HG03378 (cell line): Measurements from ENCODE around the gene FBXO33.

Experiments used
- ATAC-seq: cut with Tn5 transposase; IDR thresholded peaks from one replicate; pipeline ENCODE4 v1.9.1; 2021; ENCODE audit warnings: mild to moderate bottlenecking, moderate library complexity; ENCODE audit not compliant: unreplicated experiment

The FBXO33 gene

GRCh38 chr14:39432179-39432618 lies at the start of gene FBXO33:
Gene FBXO33 (minus strand): TSS chr14:39432433. CDS start chr14:39432162, 271 bp downstream.
- ATAC-seq = peak; percentile 74

DNA sequence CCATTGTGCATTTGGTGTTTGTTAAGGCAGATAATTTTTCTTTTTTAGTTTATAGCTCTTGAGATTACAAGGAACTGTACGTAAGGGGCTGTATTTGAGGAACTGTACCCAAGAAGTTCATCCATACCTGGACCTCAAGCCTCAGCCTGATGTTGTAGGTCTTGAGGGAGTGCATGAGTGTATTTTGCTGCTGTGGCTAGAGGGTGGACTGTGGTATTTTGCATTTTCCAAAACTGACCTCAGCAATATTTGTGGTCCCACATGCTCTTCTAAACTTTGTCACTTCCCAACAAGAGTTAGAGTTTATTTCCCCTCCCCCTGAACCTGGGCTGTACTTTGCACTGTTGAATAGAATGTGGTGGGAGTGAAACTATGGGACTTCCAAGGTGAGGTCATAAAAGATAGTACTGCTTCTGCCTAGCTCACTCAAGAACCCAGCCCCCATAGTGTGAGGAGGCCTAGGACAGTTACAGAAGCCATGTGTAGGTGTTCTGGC lies 42.2 kb upstream of the FBXO33 start:
- ATAC-seq = peak; percentile 96

- no peak for ATAC-seq
Observed at GRCh38 chr14:39472078-39472477, 39.8 kb upstream of the FBXO33 start.

GRCh38 chr14:39469094-39469710 lies 37.0 kb upstream of the FBXO33 start:
- ATAC-seq = peak; percentile 98

- no peak for ATAC-seq
Observed at GRCh38 chr14:39467889-39468524, 35.8 kb upstream of the FBXO33 start.

DNA sequence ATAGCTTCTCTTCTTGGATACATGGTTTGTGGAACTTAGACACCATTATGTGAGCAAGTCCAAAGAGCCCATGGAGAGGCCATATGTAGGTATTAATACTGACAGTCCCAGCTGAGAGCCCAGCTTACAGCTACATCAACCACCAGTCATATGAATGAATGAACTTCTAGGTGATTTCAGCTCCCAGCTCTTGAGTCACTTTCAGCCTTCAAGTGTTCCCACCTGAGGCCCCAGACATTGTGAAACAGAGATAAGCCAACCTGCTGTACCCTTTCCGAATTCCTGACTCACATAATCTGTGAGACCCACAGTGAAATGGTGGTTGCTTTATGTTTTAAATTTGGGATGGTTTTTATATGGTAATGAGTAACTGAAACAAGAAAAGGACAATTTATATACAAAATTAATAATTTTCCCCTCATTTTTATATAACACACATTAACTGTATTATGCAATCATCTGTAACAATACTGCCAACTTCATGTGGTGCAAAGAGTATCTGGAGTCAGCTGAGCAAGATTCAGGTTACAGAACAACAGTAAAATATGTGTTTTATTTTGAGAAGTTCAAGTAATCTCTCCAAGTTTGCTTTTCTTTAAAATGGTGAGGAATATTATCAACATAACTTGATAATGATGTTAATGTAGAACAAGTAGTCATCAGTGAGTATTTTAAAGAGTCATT lies 27.7 kb upstream of the FBXO33 start:
- ATAC-seq = no peak

DNA sequence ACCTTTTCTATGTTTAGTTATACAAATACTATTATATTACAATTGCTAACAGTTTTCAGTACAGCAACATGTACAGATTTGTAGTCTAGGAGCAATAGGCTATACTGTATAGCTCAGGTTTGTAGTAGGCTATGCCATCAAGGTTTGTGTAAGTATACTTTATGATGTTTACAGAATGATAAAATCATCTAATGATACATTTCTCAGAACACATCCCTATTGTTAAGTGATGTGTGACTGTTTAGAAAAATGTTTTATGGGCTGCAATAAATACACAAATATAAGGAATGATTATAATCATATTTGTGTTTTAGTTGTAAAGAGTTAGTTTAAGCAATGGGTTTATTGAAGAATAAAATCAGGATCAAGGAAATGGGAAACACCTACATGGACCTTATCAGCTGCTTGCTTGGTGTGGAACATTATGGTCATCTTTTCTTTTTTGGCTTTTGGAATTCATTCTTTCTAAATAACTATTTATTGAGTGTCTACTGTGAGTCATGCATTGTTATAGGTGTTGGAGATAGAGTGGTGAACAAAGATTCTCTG lies 24.5 kb upstream of the FBXO33 start:
- no peak for ATAC-seq

DNA sequence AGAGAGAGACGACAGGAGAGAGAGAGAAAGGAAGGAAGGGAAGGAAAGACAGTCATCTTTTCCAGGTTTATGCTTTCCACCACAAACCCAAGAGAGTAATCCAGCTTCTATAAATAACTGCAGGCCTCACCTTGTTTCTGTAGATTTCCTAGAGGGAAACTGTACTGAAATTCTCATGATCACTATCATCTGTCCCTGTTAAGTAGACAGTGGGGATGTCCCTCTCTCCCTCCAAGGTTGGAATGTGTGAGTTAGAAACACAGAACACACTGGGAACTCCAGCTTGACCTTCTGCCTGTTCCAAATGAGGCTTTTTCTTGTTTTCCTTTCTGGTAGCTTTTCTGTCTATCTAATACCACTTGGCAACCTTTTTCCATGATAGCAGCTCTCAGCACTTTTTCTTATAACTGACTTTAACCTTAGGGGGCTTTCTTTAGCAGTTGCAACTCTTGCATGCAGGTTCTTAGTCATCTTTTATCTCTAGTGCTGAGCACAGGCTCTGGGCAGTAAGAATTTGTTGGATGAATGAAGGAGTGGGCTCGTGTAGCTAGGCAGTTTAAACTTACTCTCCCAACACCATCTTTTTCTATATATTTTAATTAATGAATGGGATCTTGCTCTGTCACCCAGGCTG lies 22.8 kb upstream of the FBXO33 start:
- ATAC-seq = no peak

DNA sequence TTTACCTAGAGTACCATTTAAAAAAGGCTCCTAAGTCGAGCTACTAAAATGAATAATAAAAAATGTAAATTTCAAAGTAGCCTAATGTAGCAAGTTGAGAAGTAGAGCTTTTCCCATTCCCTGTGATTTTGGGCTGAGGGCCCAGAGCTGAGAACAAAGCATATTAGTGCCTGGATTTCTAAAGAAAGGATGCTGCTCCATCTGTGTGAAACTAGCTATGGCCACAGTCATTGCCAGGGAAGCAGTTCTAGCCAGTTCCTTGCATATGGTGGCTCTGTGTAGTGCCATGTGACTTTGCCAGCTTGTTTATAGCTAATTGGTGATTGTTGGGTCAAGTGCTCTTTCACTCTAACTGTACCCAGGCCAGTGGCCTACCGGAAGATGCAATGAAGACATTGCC lies 20.4 kb upstream of the FBXO33 start:
- ATAC-seq = no peak

DNA sequence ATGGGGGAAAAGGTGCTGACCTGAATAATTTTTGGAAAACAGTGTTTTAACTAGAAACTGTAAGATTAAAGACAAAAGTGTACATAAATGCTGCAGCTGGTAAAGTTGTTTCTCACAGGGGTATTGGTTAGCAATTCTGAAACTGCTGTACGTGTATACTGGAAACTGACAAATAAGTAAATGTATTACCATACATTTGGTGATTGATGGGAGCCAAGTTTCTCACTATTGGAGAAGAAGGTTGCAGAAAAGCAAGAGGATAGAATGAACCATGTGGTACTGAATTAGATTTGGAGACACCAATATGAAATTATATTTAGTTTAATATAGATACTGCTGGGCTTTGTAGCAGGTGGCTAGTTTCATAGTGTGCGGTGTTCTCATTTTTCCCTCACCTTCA lies 19.6 kb upstream of the FBXO33 start:
- ATAC-seq = peak; percentile 60

DNA sequence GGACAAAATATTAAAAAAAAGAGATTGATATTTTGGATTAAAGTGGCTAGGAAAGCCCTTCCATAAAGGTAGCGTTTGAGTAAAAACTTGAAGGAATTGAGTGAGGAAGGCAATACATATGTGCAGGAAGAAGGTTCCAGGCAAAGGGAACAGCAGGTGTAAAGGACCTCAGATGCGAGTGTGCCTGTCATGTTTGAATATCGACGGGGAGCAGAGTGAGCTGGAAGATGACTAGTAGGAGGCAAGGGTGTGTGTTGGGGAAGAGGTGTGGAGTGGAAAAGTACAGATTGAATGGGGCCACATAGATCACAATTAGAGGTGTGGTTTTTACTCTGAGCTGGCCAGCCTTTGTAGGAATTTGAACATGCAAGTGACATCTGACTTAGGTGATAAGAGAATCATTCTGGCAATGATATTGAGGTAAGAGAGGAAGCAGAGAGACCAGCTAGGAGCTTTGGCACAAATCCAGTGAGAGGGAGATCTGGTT lies 15.0 kb upstream of the FBXO33 start:
- ATAC-seq = no peak

DNA sequence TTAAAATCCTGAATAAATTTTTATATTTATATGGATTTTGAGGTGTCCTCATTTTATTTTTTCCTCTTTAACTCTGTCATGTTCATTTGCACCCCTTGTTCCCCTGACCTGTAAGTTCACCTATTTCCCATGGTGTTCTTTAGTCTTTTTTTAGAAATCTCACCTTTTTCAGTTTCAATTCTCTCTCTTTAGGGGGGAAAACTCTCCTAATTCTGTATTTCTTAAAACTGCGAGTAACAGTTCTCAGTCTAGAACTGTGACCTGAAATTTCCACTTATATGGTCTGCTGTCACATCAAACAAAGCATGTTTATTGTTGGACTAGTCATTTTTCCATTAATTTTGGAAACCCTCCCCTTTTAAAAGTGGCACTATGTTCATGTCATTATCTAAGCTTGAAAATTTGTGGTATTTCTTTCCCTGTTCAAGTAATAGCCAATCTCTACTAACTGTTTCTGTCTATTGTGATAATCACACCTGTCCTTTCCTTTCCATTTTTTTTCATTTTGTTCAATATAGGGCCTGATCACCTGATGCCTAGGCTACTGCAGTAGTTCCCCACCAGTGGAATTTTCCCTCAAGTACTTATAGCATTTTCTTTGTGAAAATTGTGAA lies 14.0 kb upstream of the FBXO33 start:
- ATAC-seq = peak; percentile 65

GRCh38 chr14:39442293-39442692 lies 10.1 kb upstream of the FBXO33 start:
- no peak for ATAC-seq

DNA sequence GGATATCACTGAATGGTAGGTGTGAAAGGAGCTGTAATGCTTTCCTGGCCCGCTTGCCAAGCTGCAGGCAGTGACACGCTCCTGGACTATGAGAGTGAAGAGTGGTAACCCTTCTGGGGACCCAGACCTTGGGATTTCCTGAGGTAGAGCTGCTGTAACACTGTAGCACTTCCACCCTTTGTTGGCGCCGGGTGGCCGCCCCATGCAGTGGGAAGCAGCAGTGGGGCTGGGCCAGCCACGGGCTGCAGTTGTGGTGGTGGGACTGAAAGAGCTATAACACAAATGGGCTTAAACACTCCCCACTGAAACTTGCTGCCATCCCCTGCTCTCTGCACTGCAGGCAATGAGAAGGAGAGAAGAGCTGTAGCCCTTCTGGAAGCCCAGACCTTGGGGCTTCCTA lies 9.6 kb upstream of the FBXO33 start:
- ATAC-seq = no peak

GRCh38 chr14:39440975-39441374 lies 8.7 kb upstream of the FBXO33 start:
- ATAC-seq = no peak

DNA sequence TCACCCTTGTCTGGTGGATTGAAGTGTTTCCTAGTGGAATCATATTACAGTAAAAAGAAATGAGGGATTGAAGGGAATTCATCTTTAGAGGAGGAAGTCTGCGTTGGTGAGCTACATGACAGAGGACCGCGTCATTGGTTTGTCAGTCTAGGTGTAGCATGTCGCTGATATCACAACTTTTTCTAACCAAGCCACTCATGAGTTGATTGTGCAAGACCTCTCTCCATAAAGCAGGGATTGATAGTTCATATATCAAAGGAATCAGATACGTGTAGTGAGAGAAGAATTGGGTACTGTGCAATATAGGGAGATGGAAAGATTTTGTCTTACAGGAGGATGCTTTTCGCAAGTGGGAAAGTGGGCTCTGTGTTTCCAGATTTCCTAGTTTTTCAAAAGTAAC lies 3.0 kb upstream of the FBXO33 start:
- no peak for ATAC-seq

- ATAC-seq = no peak
Observed at GRCh38 chr14:39434401-39434800, 2.2 kb upstream of the FBXO33 start.

DNA sequence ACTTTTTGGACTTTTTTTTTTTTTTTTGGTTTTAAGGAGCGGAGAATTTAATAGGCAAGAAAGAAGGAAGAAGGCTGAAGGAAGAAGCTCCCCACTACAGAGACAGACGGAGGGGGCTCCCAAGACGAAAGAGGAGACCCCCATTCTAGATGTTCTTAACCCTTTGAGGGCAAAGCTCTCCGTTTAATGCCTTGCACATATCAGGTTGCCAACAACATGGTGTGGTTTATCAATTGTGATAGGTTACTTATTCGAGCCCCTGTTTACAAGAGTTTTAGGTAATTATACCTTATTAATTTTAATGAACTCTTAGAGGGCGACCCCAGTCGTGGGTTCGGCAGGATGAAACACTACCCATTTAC lies 1.2 kb upstream of the FBXO33 start:
- no peak for ATAC-seq

DNA sequence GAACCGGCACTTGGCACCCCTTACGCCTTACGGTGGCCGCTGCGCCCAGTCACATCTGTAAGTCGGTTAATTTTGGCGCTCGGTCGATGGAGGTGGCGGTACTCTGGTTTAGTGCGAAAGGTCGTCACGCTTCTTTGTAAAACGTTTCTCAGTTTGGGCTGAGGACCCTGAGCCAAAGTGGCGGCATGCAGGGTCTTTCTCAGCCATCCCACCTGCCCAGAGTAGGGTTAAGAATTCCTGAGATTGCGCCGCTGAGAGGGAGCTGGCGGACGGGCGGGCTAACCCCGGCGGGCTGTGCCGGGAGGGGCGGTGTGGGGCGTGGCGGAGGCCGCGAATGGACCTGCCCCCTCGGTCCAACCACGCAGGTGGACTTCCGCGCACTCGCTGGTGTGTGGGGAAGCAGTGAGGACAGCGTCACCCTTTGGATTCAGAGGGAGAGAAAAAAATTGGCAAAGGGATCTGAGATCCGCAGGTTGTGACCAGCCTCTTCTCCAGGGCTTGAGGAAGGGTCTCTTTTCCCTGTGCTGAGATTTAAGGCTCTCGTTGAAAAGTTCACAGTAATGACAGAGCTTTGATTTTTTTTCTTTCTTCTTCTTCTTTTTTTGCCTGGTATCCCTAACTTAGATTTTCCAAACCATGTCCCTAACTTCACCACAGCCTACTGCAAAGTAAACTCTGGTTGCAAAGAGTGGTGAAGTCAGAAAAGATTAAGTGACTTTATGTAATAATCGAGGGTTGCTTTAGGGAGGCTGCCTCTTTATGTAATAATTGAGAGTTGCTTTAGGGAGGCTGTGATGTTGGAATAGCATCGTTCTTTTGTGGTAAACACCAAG lies 602 bp upstream of the FBXO33 start:
- ATAC-seq = peak; percentile 63
